Stimulated activated CD8-positive, alpha-beta memory T cell treated with anti-CD3 and anti-CD28 coated beads, Interleukin-2, amount 100 ng/mL, for 1 hour (primary cell): ENCODE measurements around the gene PLSCR1.
"Not testable (repeated sequence)": the region's sequence is repeated elsewhere in the genome, so short reads cannot be mapped to it uniquely, and the experiment has no call there.

Source experiments
- DNase-seq, 2 donors: peaks; one replicate each; pipeline ENCODE4 v3.0.0-alpha.2; 2020; ENCODE audit warnings: low read depth in 2 of 2

Gene PLSCR1

GRCh38 chr3:146513386-146514051 lies 30.9 kb downstream of the PLSCR1 start:
- no peak for DNase-seq

- no peak for DNase-seq
Measured at GRCh38 chr3:146511402-146512134, 32.8 kb downstream of the PLSCR1 start.

GRCh38 chr3:146507331-146508120 lies 36.9 kb downstream of the PLSCR1 start:
- DNase-seq, result no peak

GRCh38 chr3:146505516-146505915 lies 38.9 kb downstream of the PLSCR1 start:
- DNase-seq, result no peak

GRCh38 chr3:146504498-146505197 lies 39.8 kb downstream of the PLSCR1 start:
- no peak for DNase-seq

- no peak for DNase-seq
Measured at GRCh38 chr3:146503461-146504202, 40.8 kb downstream of the PLSCR1 start.

- DNase-seq, result no peak
Measured at GRCh38 chr3:146502887-146503460, 41.4 kb downstream of the PLSCR1 start.

- DNase-seq, result no peak
Measured at GRCh38 chr3:146501752-146502151, 42.7 kb downstream of the PLSCR1 start.

- no peak for DNase-seq
Measured at GRCh38 chr3:146499701-146500100, 44.7 kb downstream of the PLSCR1 start.

- no peak for DNase-seq
Measured at GRCh38 chr3:146498002-146498736, 46.2 kb downstream of the PLSCR1 start.

GRCh38 chr3:146497145-146497843 lies 47.1 kb downstream of the PLSCR1 start:
- not testable (repeated sequence) for DNase-seq

- DNase-seq, result no peak
Measured at GRCh38 chr3:146496726-146497125, 47.7 kb downstream of the PLSCR1 start.

- no peak for DNase-seq
Measured at GRCh38 chr3:146496251-146496650, 48.2 kb downstream of the PLSCR1 start.

GRCh38 chr3:146493761-146494160 lies 50.6 kb downstream of the PLSCR1 start:
- no peak for DNase-seq

GRCh38 chr3:146493221-146493620 lies 51.2 kb downstream of the PLSCR1 start:
- DNase-seq, result no peak

- DNase-seq, result no peak
Measured at GRCh38 chr3:146491303-146491702, 53.1 kb downstream of the PLSCR1 start.

- DNase-seq, result no peak
Measured at GRCh38 chr3:146485297-146485696, 59.1 kb downstream of the PLSCR1 start.

GRCh38 chr3:146476094-146476740 lies 68.2 kb downstream of the PLSCR1 start:
- DNase-seq, result no peak

GRCh38 chr3:146474976-146475375 lies 69.4 kb downstream of the PLSCR1 start:
- not testable (repeated sequence) for DNase-seq
